HG02759 (cell line): ENCODE data around the gene RILP.
"Not testable (repeated sequence)": the region's sequence is repeated elsewhere in the genome, so short reads cannot be mapped to it uniquely, and the experiment has no call there.

Experiments used
- ATAC-seq: cut with Tn5 transposase; IDR thresholded peaks from one replicate; pipeline ENCODE4 v1.9.1; 2021; ENCODE audit warnings: mild to moderate bottlenecking, moderate library complexity; ENCODE audit not compliant: unreplicated experiment

The RILP gene

GRCh38 chr17:1649844-1650501 is at the start of gene RILP:
Gene RILP, minus strand, starts transcription at chr17:1649866. Its CDS starts 62 bp downstream, at chr17:1649804.
- ATAC-seq, result peak; percentile 3

GRCh38 chr17:1697681-1698080 is 48.0 kb upstream of the RILP start:
- no peak for ATAC-seq

GRCh38 chr17:1695365-1695764 is 45.7 kb upstream of the RILP start:
- ATAC-seq, result no peak

- no peak for ATAC-seq
Observed at GRCh38 chr17:1693339-1693738, 43.7 kb upstream of the RILP start.

GRCh38 chr17:1690544-1691221 is 41.0 kb upstream of the RILP start:
- no peak for ATAC-seq

- ATAC-seq, result not testable (repeated sequence)
Observed at GRCh38 chr17:1688405-1688804, 38.7 kb upstream of the RILP start.

- ATAC-seq, result no peak
Observed at GRCh38 chr17:1686086-1686485, 36.4 kb upstream of the RILP start.

GRCh38 chr17:1684378-1685189 is 34.9 kb upstream of the RILP start, which contains the start of gene PRPF8:
Gene PRPF8, minus strand, starts transcription at chr17:1684867. Its CDS starts 296 bp downstream, at chr17:1684571.
- ATAC-seq, result peak; percentile 98

GRCh38 chr17:1683459-1683858 is 33.8 kb upstream of the RILP start:
- ATAC-seq, result no peak

- no peak for ATAC-seq
Observed at GRCh38 chr17:1676401-1676800, 26.7 kb upstream of the RILP start.

GRCh38 chr17:1673041-1673785 is 23.5 kb upstream of the RILP start:
- no peak for ATAC-seq

GRCh38 chr17:1663934-1664333 is 14.3 kb upstream of the RILP start:
- not testable (repeated sequence) for ATAC-seq

GRCh38 chr17:1661045-1661444 is 11.4 kb upstream of the RILP start:
- ATAC-seq, result no peak

GRCh38 chr17:1658100-1658499 is 8.4 kb upstream of the RILP start:
- no peak for ATAC-seq

- ATAC-seq, result no peak
Observed at GRCh38 chr17:1653735-1654134, 4.1 kb upstream of the RILP start.

GRCh38 chr17:1652794-1653193 is 3.1 kb upstream of the RILP start:
- ATAC-seq, result not testable (repeated sequence)

- no peak for ATAC-seq
Observed at GRCh38 chr17:1651559-1651844, 1.8 kb upstream of the RILP start.

GRCh38 chr17:1650731-1651558 is 1.3 kb upstream of the RILP start:
- ATAC-seq, result no peak

GRCh38 chr17:1648963-1649843 is 463 bp downstream of the RILP start:
- peak; percentile 63 for ATAC-seq
